Liver (tissue), 9 donors: ENCODE data around the gene LTBP2. TPM values are rescaled to one million over a fixed set of nuclear protein-coding genes. Genes with fewer than 3 reads are reported as not detected.

Experiments used
- DNase-seq: peaks from one replicate; pipeline ENCODE4 v3.0.0-alpha.2; 2017; ENCODE audit warnings: low spot score
- H3K27ac ChIP-seq, 2 donors: one replicate each; pipeline ENCODE4 v1.7.0; 2013; ENCODE audit warnings: inconsistent platforms in 2 of 2, low read length in 2 of 2, control low read depth in 1 of 2, low read depth in 1 of 2, mild to moderate bottlenecking in 1 of 2
- H3K27me3 ChIP-seq, 4 donors: one replicate each; pipeline versions ENCODE4 v1.6.1 to v1.7.0; 2013; ENCODE audit warnings: low read length in 3 of 4, inconsistent platforms in 1 of 4, mild to moderate bottlenecking in 1 of 4, moderate library complexity in 1 of 4; ENCODE audit not compliant: control insufficient read depth in 4 of 4, insufficient read depth in 4 of 4
- H3K36me3 ChIP-seq, 4 donors: one replicate each; pipeline versions ENCODE4 v1.6.1 to v1.7.0; 2013; ENCODE audit warnings: low read length in 3 of 4, mild to moderate bottlenecking in 3 of 4, low read depth in 1 of 4, moderate library complexity in 1 of 4; ENCODE audit not compliant: control insufficient read depth in 4 of 4, insufficient read depth in 3 of 4
- H3K4me1 ChIP-seq, 4 donors: one replicate each; pipeline versions ENCODE4 v1.6.1 to v1.7.0; 2013; ENCODE audit warnings: low read length in 3 of 4, mild to moderate bottlenecking in 3 of 4, moderate library complexity in 1 of 4; ENCODE audit not compliant: control insufficient read depth in 4 of 4, insufficient read depth in 4 of 4
- H3K4me3 ChIP-seq, 3 donors: one replicate each; pipeline versions ENCODE4 v1.6.1 to v1.7.0; 2013; ENCODE audit warnings: low read length in 3 of 3, control low read depth in 1 of 3, low read depth in 1 of 3, mild to moderate bottlenecking in 1 of 3
- H3K9ac ChIP-seq, 2 donors: one replicate each; pipeline ENCODE4 v1.7.0; 2013; ENCODE audit warnings: low read length in 2 of 2, mild to moderate bottlenecking in 2 of 2, moderate library complexity in 2 of 2, control low read depth in 1 of 2, low read depth in 1 of 2
- H3K9me3 ChIP-seq, 4 donors: one replicate each; pipeline versions ENCODE4 v1.6.1 to v1.7.0; 2013; ENCODE audit warnings: low read length in 3 of 4; ENCODE audit not compliant: control insufficient read depth in 4 of 4
- ATF3 ChIP-seq: IDR thresholded peaks from 2 replicates; pipeline ENCODE4 v1.6.1; 2016; ENCODE audit warnings: antibody characterized with exemption
- EGR1 ChIP-seq, 2 donors: IDR thresholded peaks; 2 replicates each; pipeline ENCODE4 v1.6.1; 2016 to 2018; ENCODE audit warnings: antibody characterized with exemption in 2 of 2, low read depth in 2 of 2
- FOXA1 ChIP-seq: IDR thresholded peaks from 2 replicates; pipeline ENCODE4 v1.6.1; 2016; ENCODE audit warnings: antibody characterized with exemption
- FOXA2 ChIP-seq: IDR thresholded peaks from 2 replicates; pipeline ENCODE4 v1.6.1; 2016; ENCODE audit warnings: antibody characterized with exemption
- HNF4A ChIP-seq, 2 donors: conservative IDR thresholded peaks; 2 replicates each; pipeline ENCODE4 v1.6.1; 2016; ENCODE audit warnings: antibody characterized with exemption in 2 of 2, mild to moderate bottlenecking in 2 of 2
- HNF4G ChIP-seq: IDR thresholded peaks from 2 replicates; pipeline ENCODE4 v1.6.1; 2016; ENCODE audit warnings: antibody characterized with exemption
- JUND ChIP-seq, 2 donors: IDR thresholded peaks; 2 replicates each; pipeline ENCODE4 v1.6.1; 2016; ENCODE audit warnings: antibody characterized with exemption in 2 of 2
- MAX ChIP-seq: IDR thresholded peaks from 2 replicates; pipeline ENCODE4 v1.6.1; 2016; ENCODE audit warnings: antibody characterized with exemption
- NR2F2 ChIP-seq: IDR thresholded peaks from 2 replicates; pipeline ENCODE4 v1.6.1; 2016; ENCODE audit warnings: antibody characterized with exemption
- RAD21 ChIP-seq, 2 donors: IDR thresholded peaks; 2 replicates each; pipeline ENCODE4 v1.6.1; 2016; ENCODE audit warnings: antibody characterized with exemption in 2 of 2, mild to moderate bottlenecking in 2 of 2
- RXRA ChIP-seq, 2 donors: IDR thresholded peaks; 2 replicates each; pipeline ENCODE4 v1.6.1; 2017 to 2018; ENCODE audit warnings: antibody characterized with exemption in 2 of 2, mild to moderate bottlenecking in 1 of 2
- SP1 ChIP-seq: IDR thresholded peaks from 2 replicates; pipeline ENCODE4 v1.6.1; 2018; ENCODE audit warnings: antibody characterized with exemption, mild to moderate bottlenecking
- TAF1 ChIP-seq: conservative IDR thresholded peaks from 2 replicates; pipeline ENCODE4 v1.6.1; 2016; ENCODE audit warnings: antibody characterized with exemption, mild to moderate bottlenecking
- YY1 ChIP-seq: IDR thresholded peaks from 2 replicates; pipeline ENCODE4 v1.6.1; 2016; ENCODE audit warnings: antibody characterized with exemption, mild to moderate bottlenecking
- WGBS: extraction: QIAGEN DNeasy Blood & Tissue Kit; methylation state at CpG from one replicate; pipeline ENCODE4 v1.1.7; 2013; 5-methylcytosine and 5-hydroxymethylcytosine counted together
- polyA plus RNA-seq, 2 donors: library from polyadenylated mRNA; stranded (reverse) in 1 of 2; unstranded in 1 of 2; fragments of 200-250 nt in 1 of 2; fragments of >200 nt in 1 of 2; fragmentation: Nextera tagmentation in 1 of 2; extraction: Ambion mirVana in 1 of 2; gene quantifications; one replicate each; pipeline versions ENCODE4 v1.2.1 to v1.2.3, GENCODE V29; 2013 to 2015
- total RNA-seq, 2 donors: library from RNA; depleted of rRNA; stranded (reverse); fragments of >200 nt; gene quantifications; one replicate each; pipeline ENCODE4 v1.2.3, GENCODE V29; 2014
- TF ChIP-seq, protein P1 (sequence below): IDR thresholded peaks from 2 replicates; pipeline ENCODE4 v1.6.1; 2016; ENCODE audit warnings: antibody characterized with exemption, mild to moderate bottlenecking
- TF ChIP-seq, protein P2 (sequence below): fragments of 150-350 bp; IDR thresholded peaks from 2 replicates; pipeline ENCODE4 v1.5.1; 2017; ENCODE audit warnings: improper control_type of control experiment, low read depth, low read length; ENCODE audit not compliant: missing input control
- TF ChIP-seq, protein P3 (sequence below): IDR thresholded peaks from 2 replicates; pipeline ENCODE4 v1.6.1; 2016; ENCODE audit warnings: antibody characterized with exemption
- donor health status: healthy.
- donor health status: healthy.
- donor health status: healthy.
- donor health status: healthy.
- donor health status: healthy.

LTBP2 gene
- total and polyA plus RNA-seq, 4 donors: 0.24 to 1.3 (median 0.89) TPM

GRCh38 chr14:74482571-74482970, 129.5 kb downstream of the LTBP2 start:
- Histone ChIP-seq H3K36me3 (peaks cover 7 to 33% (median 18%) of the 10 kb centered on the region in 4 donors), H3K9ac (no peak overlapping the region), H3K27me3 (no peaks in the 10 kb centered on the region), H3K4me1 (no peaks in the 10 kb centered on the region), H3K9me3 (no peaks in the 10 kb centered on the region), H3K4me3 (no peak overlapping the region), H3K27ac (no peak overlapping the region)
- TF ChIP-seq FOXA1 (no peak), HNF4A (conservative IDR thresholded peaks at IDR 0.05) (no peak), RAD21 (IDR thresholded peaks at IDR 0.05) (no peak), NR2F2 (no peak), FOXA2 (no peak), YY1 (no peak), SP1 (no peak), ATF3 (no peak), JUND (IDR thresholded peaks at IDR 0.05) (no peak), EGR1 (IDR thresholded peaks at IDR 0.05; ENCODE audit: low read depth in 2 of 2) (no peak), HNF4G (no peak), MAX (no peak), TAF1 (no peak)
- TF ChIP-seq, protein P1, sequence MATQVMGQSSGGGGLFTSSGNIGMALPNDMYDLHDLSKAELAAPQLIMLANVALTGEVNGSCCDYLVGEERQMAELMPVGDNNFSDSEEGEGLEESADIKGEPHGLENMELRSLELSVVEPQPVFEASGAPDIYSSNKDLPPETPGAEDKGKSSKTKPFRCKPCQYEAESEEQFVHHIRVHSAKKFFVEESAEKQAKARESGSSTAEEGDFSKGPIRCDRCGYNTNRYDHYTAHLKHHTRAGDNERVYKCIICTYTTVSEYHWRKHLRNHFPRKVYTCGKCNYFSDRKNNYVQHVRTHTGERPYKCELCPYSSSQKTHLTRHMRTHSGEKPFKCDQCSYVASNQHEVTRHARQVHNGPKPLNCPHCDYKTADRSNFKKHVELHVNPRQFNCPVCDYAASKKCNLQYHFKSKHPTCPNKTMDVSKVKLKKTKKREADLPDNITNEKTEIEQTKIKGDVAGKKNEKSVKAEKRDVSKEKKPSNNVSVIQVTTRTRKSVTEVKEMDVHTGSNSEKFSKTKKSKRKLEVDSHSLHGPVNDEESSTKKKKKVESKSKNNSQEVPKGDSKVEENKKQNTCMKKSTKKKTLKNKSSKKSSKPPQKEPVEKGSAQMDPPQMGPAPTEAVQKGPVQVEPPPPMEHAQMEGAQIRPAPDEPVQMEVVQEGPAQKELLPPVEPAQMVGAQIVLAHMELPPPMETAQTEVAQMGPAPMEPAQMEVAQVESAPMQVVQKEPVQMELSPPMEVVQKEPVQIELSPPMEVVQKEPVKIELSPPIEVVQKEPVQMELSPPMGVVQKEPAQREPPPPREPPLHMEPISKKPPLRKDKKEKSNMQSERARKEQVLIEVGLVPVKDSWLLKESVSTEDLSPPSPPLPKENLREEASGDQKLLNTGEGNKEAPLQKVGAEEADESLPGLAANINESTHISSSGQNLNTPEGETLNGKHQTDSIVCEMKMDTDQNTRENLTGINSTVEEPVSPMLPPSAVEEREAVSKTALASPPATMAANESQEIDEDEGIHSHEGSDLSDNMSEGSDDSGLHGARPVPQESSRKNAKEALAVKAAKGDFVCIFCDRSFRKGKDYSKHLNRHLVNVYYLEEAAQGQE: no peak
- TF ChIP-seq, protein P2, sequence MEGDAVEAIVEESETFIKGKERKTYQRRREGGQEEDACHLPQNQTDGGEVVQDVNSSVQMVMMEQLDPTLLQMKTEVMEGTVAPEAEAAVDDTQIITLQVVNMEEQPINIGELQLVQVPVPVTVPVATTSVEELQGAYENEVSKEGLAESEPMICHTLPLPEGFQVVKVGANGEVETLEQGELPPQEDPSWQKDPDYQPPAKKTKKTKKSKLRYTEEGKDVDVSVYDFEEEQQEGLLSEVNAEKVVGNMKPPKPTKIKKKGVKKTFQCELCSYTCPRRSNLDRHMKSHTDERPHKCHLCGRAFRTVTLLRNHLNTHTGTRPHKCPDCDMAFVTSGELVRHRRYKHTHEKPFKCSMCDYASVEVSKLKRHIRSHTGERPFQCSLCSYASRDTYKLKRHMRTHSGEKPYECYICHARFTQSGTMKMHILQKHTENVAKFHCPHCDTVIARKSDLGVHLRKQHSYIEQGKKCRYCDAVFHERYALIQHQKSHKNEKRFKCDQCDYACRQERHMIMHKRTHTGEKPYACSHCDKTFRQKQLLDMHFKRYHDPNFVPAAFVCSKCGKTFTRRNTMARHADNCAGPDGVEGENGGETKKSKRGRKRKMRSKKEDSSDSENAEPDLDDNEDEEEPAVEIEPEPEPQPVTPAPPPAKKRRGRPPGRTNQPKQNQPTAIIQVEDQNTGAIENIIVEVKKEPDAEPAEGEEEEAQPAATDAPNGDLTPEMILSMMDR: no peak
- TF ChIP-seq, protein P3, sequence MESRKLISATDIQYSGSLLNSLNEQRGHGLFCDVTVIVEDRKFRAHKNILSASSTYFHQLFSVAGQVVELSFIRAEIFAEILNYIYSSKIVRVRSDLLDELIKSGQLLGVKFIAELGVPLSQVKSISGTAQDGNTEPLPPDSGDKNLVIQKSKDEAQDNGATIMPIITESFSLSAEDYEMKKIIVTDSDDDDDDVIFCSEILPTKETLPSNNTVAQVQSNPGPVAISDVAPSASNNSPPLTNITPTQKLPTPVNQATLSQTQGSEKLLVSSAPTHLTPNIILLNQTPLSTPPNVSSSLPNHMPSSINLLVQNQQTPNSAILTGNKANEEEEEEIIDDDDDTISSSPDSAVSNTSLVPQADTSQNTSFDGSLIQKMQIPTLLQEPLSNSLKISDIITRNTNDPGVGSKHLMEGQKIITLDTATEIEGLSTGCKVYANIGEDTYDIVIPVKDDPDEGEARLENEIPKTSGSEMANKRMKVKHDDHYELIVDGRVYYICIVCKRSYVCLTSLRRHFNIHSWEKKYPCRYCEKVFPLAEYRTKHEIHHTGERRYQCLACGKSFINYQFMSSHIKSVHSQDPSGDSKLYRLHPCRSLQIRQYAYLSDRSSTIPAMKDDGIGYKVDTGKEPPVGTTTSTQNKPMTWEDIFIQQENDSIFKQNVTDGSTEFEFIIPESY: no peak
- WGBS: 88% methylated on average over 3 of the region's 3 CpGs
- no peak for DNase-seq

- 91% methylated on average over 4 of the region's 4 CpGs for WGBS
- no peak for DNase-seq
- TF ChIP-seq FOXA2 (no peak), RXRA (IDR thresholded peaks at IDR 0.05) (no peak), MAX (no peak), ATF3 (no peak), YY1 (no peak), EGR1 (IDR thresholded peaks at IDR 0.05; ENCODE audit: low read depth in 2 of 2) (no peak), HNF4G (no peak), SP1 (no peak)
- TF ChIP-seq, protein P2: no peak
- H3K36me3 ChIP-seq: peaks cover 7 to 30% (median 19%) of the 10 kb centered on the region in 4 donors
- H3K27me3 ChIP-seq: no peaks in the 10 kb centered on the region
- no peak overlapping the region for H3K9ac ChIP-seq
- H3K4me3 ChIP-seq: no peak overlapping the region
- H3K4me1 ChIP-seq: no peaks in the 10 kb centered on the region
- H3K27ac ChIP-seq: no peak overlapping the region
- no peaks in the 10 kb centered on the region for H3K9me3 ChIP-seq
Measured at GRCh38 chr14:74480046-74480445, 132.0 kb downstream of the LTBP2 start.
